RWPE1 (cell line): ENCODE measurements around the gene HAUS3.

Experiments used
- CTCF ChIA-PET: fragments of 350-600 bp; sonication (Branson Sonifier 250); formaldehyde crosslinking; extraction: SDS; loops from one replicate; lab custom pipeline; 2021; lab: Yijun Ruan, JAX
- POLR2A ChIA-PET: fragments of 400-600 bp; formaldehyde crosslinking; extraction: SDS; loops from one replicate; lab custom pipeline; 2020; ENCODE audit warnings: antibody characterized with exemption; ENCODE audit not compliant: low non-redundant PET; lab: Yijun Ruan, JAX
- DNase-seq: peaks from one replicate; pipeline ENCODE4 v3.0.0; 2012; ENCODE audit warnings: low spot score
- H3K27ac ChIP-seq: fragments of 450-650 bp; 2 replicates; pipeline ENCODE4 v1.5.1; 2017
- TF ChIP-seq, protein P1 (sequence below): fragments of 450-650 bp; conservative IDR thresholded peaks from 2 replicates; pipeline ENCODE4 v1.5.1; 2017; ENCODE audit warnings: low read depth, mild to moderate bottlenecking

The HAUS3 gene

DNA sequence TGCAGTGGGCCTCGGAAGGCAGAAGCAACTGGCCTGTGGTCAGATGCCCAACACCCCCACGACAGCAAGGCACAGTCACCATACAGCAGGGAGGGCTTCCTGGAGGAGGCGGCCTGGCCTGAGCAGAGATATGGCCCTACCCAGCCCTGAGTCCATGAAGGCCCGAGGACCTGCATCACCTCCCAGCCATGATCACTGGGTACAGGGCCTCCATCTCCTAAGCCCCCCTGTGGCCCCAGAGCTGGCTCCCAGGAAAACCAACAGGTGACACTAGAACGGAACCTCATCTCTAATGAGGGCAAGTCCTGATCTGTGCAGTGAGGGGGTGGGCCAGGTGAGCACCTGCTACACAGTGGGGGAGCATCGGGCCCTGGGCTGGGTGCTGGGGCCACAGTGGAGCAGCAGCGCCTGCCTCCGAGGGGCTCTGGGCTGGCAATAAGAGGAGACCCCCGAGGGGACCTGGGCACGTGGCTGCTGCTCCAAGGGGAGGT is 46.2 kb upstream of the HAUS3 start:
- ChIA-PET CTCF (no interaction called here), POLR2A (no interaction called here)
- no peak overlapping the region for H3K27ac ChIP-seq
- TF ChIP-seq, protein P1, sequence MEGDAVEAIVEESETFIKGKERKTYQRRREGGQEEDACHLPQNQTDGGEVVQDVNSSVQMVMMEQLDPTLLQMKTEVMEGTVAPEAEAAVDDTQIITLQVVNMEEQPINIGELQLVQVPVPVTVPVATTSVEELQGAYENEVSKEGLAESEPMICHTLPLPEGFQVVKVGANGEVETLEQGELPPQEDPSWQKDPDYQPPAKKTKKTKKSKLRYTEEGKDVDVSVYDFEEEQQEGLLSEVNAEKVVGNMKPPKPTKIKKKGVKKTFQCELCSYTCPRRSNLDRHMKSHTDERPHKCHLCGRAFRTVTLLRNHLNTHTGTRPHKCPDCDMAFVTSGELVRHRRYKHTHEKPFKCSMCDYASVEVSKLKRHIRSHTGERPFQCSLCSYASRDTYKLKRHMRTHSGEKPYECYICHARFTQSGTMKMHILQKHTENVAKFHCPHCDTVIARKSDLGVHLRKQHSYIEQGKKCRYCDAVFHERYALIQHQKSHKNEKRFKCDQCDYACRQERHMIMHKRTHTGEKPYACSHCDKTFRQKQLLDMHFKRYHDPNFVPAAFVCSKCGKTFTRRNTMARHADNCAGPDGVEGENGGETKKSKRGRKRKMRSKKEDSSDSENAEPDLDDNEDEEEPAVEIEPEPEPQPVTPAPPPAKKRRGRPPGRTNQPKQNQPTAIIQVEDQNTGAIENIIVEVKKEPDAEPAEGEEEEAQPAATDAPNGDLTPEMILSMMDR: no peak
- DNase-seq: no peak

DNA sequence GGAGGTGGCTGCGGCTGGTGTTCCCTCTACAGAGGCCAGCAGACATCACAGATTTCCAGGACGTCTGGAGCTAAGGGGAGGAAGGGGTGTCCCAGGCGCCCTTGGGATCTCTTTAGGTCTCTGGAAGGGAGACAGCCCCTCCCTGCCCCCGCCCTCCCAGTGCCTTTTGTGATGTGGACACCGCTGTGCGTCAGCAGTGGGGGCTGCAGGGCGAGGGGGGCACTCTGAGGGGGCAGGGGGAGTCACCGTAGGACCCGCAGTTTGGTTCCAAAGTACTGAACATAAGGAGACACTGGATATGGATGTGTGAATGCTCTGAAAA is 45.6 kb upstream of the HAUS3 start:
- no peak overlapping the region for H3K27ac ChIP-seq
- ChIA-PET CTCF (no interaction called here), POLR2A (no interaction called here)
- TF ChIP-seq, protein P1: no peak
- no peak for DNase-seq

DNA sequence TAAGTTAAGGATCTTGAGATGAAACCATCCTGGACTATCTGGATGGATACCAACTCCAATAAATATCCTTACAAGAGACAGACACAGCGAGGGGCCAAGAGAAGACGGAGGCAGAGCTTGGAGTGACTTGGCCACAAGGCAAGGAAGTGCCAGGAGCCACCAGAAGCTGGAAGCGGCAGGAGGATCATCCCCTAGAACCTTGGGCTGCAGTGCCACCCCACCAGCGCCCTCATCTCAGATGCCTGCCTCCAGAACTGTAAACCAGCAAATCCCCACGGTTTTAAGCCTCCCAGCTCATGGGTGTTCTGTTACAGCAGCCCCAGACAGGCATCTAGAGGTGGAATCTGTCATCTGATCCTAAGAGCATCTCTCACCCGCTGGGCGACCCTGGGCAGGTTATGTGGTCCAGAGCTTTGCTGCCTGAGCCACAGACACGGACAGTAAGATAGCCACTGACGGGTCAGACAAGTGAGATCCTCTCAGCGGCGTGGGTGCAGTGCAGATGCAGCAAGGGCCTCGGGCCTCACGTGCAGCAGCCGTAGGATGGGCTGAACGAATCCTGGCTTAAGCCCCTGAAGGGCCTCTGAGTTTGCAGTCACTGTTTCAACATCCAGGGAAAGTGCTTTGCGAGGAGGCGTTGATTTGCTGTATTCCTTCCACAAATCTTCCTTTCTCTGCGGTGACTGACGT is 45.1 kb upstream of the HAUS3 start:
- TF ChIP-seq, protein P1: no peak
- no peak overlapping the region for H3K27ac ChIP-seq
- POLR2A ChIA-PET: no interaction called here
- DNase-seq: no peak
- CTCF ChIA-PET: no interaction called here

DNA sequence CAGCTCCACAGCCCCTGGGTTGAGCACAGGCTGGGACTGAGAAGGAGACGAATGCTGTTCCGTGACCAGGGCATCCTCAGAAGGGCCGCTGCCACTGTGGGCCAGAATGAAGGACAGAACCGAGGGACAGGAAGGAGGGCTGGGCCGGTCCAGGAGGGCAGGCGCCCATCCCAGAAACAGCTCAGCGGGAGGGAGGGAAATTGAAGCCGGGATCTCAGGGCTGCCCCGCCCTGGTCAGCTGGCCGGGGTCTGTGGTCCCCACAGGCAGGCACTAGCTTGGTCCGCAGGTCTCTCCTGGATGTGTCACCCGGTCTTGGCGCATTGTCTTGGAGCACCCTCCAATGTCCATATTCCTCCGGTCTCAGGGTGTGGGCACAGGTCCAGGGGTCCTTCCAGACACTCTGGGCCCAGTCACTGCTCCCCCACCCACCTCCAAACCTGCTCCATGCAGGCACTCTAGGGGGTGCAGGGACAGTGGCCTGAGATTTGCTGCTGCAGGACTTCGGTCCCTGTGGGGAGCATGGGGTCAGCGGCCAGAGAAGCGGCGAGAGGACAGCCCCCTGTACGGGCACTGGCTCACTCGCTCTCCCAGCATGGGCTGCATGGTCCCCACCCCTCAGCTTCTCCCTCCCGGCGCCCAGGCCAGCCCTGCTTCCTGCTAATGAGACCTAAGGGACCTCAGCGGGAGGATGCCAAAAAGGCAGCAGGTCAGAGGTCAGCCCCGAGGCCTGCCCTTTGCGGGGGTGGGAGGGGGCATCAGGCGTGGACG is 43.9 kb upstream of the HAUS3 start:
- ChIA-PET POLR2A (no interaction called here), CTCF (no interaction called here)
- DNase-seq: no peak
- TF ChIP-seq, protein P1: no peak
- H3K27ac ChIP-seq: no peak overlapping the region

DNA sequence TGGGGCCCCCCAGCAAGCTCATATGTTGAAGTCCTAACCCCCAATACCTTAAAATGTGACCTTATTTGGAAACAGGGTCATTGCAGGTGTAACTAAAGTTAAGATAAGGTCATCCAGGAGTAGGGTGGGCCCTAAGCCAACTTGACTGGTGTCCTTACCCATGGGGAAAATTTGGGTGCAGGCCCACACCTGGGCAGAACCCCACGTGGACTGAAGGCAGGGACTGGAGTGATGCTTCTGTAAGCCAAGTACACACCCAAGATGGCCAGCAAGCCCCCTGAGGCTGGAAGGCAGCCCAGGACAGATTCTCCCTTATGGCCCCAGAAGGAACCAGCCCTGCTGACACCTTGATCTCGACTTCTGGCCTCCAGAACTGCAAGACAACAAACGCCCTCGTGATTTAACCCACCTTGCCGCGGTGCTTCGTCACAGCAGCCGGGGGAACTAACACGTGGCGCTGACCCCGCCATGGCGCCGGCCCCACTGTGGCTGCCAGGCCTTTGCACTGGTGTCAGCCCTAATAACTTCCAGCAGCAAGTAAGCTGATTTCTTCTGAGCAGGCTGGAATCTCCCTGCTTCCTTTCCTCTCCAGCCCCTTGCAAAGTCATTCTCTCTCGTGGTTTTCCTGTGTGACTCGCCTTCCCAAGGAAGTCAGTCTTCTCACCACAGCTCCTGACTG is 43.2 kb upstream of the HAUS3 start:
- no peak for DNase-seq
- TF ChIP-seq, protein P1: no peak
- no peak overlapping the region for H3K27ac ChIP-seq
- CTCF ChIA-PET: no interaction called here
- POLR2A ChIA-PET: no interaction called here

DNA sequence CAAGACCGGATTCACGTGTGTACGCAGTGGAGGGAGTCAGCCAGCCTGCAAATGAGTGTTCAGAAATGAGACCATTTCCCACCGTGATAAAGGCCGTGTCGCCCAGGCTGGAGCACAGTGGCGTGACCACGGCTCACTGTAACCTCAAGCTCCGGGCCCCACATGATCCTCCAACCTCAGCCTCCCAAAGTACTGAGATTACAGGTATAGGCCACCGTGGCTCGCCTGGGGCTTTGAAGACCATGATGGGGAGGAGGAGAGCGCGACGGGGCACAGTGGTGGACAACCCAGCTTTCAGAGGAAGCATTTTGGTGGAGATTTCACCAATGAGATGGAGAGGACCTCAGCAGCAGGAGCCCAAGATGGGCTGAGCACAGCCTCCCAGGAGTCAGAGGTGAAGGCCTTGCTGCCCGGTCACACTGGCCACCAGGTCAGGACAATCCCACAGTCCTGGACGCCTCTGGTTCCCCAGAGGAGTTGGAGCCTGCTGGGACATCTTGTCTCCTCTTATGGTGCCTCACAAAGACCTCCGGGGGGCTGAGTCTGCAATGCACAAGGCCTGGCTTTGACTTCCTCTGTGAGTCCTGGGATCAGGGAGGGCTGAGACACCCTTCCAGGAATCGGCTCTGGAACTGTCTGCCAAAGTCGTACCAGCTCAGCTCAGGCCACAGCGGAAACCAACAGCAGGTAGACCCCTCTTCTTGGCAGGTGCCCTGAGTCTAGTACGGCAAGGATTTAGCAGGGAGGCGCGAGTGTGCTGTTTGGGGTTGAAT is 42.4 kb upstream of the HAUS3 start:
- ChIA-PET CTCF (interaction anchor here (0.6 kb wide), 1 partner anchor 483 kb away, joined by 3 read pairs; no protein-coding TSS in a partner anchor), POLR2A (interaction anchor here (0.6 kb wide), 1 partner anchor 10 kb away, joined by 4 read pairs; no protein-coding TSS in a partner anchor)
- H3K27ac ChIP-seq: no peak overlapping the region
- DNase-seq: no peak
- TF ChIP-seq, protein P1: no peak
